ENCODE data around the gene SHF. TPM values are rescaled to one million over a fixed set of nuclear protein-coding genes. Genes with fewer than 3 reads are reported as not detected.

Gene SHF
- total RNA-seq, 1 donor: 1.9 TPM

- DNase-seq (ENCODE audit: low read depth): no peak
- no peak for TF ChIP-seq CTCF (IDR thresholded peaks at IDR 0.05; ENCODE audit: insufficient read depth, low read length)
These were observed 58.7 kb downstream of the SHF start for GRCh38 chr15:45128971-45129639.

GRCh38 chr15:45126535-45127158 lies 61.1 kb downstream of the SHF start:
- DNase-seq (ENCODE audit: low read depth): peak; percentile 34
- TF ChIP-seq CTCF (IDR thresholded peaks at IDR 0.05; ENCODE audit: insufficient read depth, low read length): peak; percentile 66
- no peak overlapping the region for H3K4me3 ChIP-seq (ENCODE audit: low read depth, low read length)

More at GRCh38 chr15:45128971-45129639, 58.7 kb downstream of the SHF start:
- H3K4me3 ChIP-seq (ENCODE audit: low read depth, low read length): no peak overlapping the region

GRCh38 chr15:45123397-45123796 lies 64.4 kb downstream of the SHF start:
- no peak for DNase-seq (ENCODE audit: low read depth)
- no peak for TF ChIP-seq CTCF (IDR thresholded peaks at IDR 0.05; ENCODE audit: insufficient read depth, low read length)

GRCh38 chr15:45122719-45123118 lies 65.0 kb downstream of the SHF start:
- no peak overlapping the region for H3K4me3 ChIP-seq (ENCODE audit: low read depth, low read length)
- no peak for DNase-seq (ENCODE audit: low read depth)
- no peak for TF ChIP-seq CTCF (IDR thresholded peaks at IDR 0.05; ENCODE audit: insufficient read depth, low read length)

More at GRCh38 chr15:45123397-45123796, 64.4 kb downstream of the SHF start:
- H3K4me3 ChIP-seq (ENCODE audit: low read depth, low read length): no peak overlapping the region

- H3K4me3 ChIP-seq (ENCODE audit: low read depth, low read length): no peak overlapping the region
These were observed 65.9 kb downstream of the SHF start for GRCh38 chr15:45121706-45122417.

GRCh38 chr15:45121020-45121419 lies 66.7 kb downstream of the SHF start:
- TF ChIP-seq CTCF (IDR thresholded peaks at IDR 0.05; ENCODE audit: insufficient read depth, low read length): no peak
- no peak for DNase-seq (ENCODE audit: low read depth)

More at GRCh38 chr15:45121706-45122417, 65.9 kb downstream of the SHF start:
- DNase-seq (ENCODE audit: low read depth): peak; percentile 82
- no peak for TF ChIP-seq CTCF (IDR thresholded peaks at IDR 0.05; ENCODE audit: insufficient read depth, low read length)

More at GRCh38 chr15:45121020-45121419, 66.7 kb downstream of the SHF start:
- no peak overlapping the region for H3K4me3 ChIP-seq (ENCODE audit: low read depth, low read length)
